Epithelial cell of esophagus (primary cell): Measurements from ENCODE around the gene TM2D3.
"Not testable (repeated sequence)": the region's sequence is repeated elsewhere in the genome, so short reads cannot be mapped to it uniquely, and the experiment has no call there.

ENCODE experiments used
- DNase-seq: peaks from one replicate; pipeline ENCODE4 v3.0.0; 2010; ENCODE audit warnings: low read depth
- H3K4me3 ChIP-seq: 2 replicates; pipeline ENCODE4 v1.5.1; 2011; ENCODE audit warnings: mild to moderate bottlenecking, low read length, control low read depth
- CTCF ChIP-seq: IDR thresholded peaks from 2 replicates; pipeline ENCODE4 v1.5.1; 2011; ENCODE audit warnings: low read depth, mild to moderate bottlenecking, low read length, control low read depth, inconsistent platforms; ENCODE audit not compliant: insufficient read depth; ENCODE audit errors: missing control alignments

The TM2D3 gene

DNA sequence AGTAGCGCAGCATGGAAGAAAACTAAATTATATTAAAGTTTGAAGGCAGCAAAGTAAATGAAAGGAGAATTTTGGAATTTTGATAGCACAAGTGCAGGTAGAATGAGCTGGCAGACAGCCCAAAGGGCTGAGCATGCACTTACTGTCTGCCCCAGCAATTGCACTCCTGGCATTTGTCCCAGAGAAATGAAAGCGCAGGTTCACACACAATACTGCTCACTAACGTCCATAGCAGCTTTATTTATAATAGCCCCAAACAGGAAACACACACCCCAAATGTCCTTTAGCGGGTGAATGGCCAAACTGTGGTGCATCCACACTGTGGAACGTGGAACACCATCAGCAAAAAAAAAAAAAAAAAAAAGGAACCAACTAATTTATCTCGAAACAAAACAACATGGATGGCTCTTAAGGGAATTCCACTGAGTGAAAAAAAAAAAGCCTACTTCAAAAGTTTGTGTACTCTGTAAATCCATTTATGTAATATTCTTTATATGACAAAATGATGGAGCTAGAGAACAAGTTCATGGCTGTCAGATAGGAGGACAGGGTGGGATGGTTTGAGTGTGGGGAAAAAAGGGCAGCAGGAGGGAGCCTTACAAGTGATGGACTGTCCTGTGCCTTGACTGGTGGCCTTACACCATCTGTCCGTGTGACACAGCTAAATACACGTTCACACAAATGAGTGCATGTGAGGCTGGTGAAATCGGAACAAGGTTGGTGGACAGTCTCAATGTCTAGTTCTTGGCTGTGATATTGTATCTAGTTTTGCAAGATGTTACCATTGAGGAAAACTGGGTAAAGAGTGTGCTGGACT, 6.0 kb upstream of the TM2D3 start:
- no peak overlapping the region for H3K4me3 ChIP-seq
- no peak for TF ChIP-seq CTCF
- peak; percentile 27 for DNase-seq

GRCh38 chr15:101657171-101657570, 5.0 kb upstream of the TM2D3 start:
- no peak for TF ChIP-seq CTCF
- H3K4me3 ChIP-seq = no peak overlapping the region
- no peak for DNase-seq

GRCh38 chr15:101654624-101655337, 2.6 kb upstream of the TM2D3 start:
- DNase-seq, H3K4me3 ChIP-seq: not testable (repeated sequence)

- H3K4me3 ChIP-seq = no peak overlapping the region
- TF ChIP-seq CTCF = no peak
Observed at GRCh38 chr15:101654171-101654570, 2.0 kb upstream of the TM2D3 start.

GRCh38 chr15:101652786-101653430, 727 bp upstream of the TM2D3 start:
- DNase-seq = peak; percentile 40
- H3K4me3 ChIP-seq = peak overlapping the region; percentile 90
- no peak for TF ChIP-seq CTCF

More at GRCh38 chr15:101654171-101654570, 2.0 kb upstream of the TM2D3 start:
- DNase-seq = no peak

- H3K4me3 ChIP-seq = peak overlapping the region; percentile 90
- no peak for TF ChIP-seq CTCF
- DNase-seq = peak; percentile 17
Observed at GRCh38 chr15:101651554-101652097, 555 bp downstream of the TM2D3 start.

- no peak overlapping the region for H3K4me3 ChIP-seq
Observed at GRCh38 chr15:101650145-101650544, 2.0 kb downstream of the TM2D3 start.

More at GRCh38 chr15:101650145-101650544, 2.0 kb downstream of the TM2D3 start:
- no peak for TF ChIP-seq CTCF
- no peak for DNase-seq
